ENCODE measurements around the gene EIF2A.
"Not testable (repeated sequence)": the region's sequence is repeated elsewhere in the genome, so short reads cannot be mapped to it uniquely, and the experiment has no call there.

EIF2A gene

GRCh38 chr3:150602426-150603152, 56.0 kb downstream of the EIF2A start:
- no peak for FAIRE-seq
- DNase-seq (ENCODE audit: insufficient read length, low spot score) = no peak
- TF ChIP-seq POLR2A (IDR thresholded peaks at IDR 0.05; ENCODE audit: low read depth, low read length) = no peak

- DNase-seq (ENCODE audit: insufficient read length, low spot score) = peak; percentile 91
- peak; percentile 97 for TF ChIP-seq POLR2A (IDR thresholded peaks at IDR 0.05; ENCODE audit: low read depth, low read length)
- peak; percentile 86 for FAIRE-seq
Observed at GRCh38 chr3:150603153-150603979, 56.8 kb downstream of the EIF2A start, which contains the start of gene SELENOT. Gene SELENOT, plus strand, starts transcription at chr3:150603321. Its CDS starts 42 bp downstream, at chr3:150603363.

DNA sequence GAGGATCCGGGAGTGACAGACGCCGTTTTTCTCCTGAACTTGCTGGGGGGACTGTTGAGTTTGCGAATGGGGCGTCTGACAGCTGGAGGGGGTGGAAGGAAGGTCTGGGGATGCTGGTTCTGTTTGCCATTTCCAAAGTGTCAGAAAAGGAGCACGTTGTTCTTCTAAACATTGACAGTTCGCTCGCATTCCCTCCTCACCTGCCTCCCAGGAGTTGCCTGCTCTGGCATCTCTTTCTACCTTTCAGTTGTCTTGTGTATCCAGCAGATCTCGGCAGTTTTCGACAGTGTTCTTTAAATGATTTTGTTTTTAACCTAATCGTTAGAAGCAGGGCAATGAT, 57.4 kb downstream of the EIF2A start:
- no peak for TF ChIP-seq POLR2A (IDR thresholded peaks at IDR 0.05; ENCODE audit: low read depth, low read length)
- peak; percentile 38 for FAIRE-seq
- DNase-seq (ENCODE audit: insufficient read length, low spot score) = no peak

- no peak for TF ChIP-seq POLR2A (IDR thresholded peaks at IDR 0.05; ENCODE audit: low read depth, low read length)
- no peak for DNase-seq (ENCODE audit: insufficient read length, low spot score)
- FAIRE-seq = no peak
Observed at GRCh38 chr3:150605998-150606641, 59.5 kb downstream of the EIF2A start.

- no peak for DNase-seq (ENCODE audit: insufficient read length, low spot score)
- no peak for FAIRE-seq
- no peak for TF ChIP-seq POLR2A (IDR thresholded peaks at IDR 0.05; ENCODE audit: low read depth, low read length)
Observed at GRCh38 chr3:150607267-150608065, 60.9 kb downstream of the EIF2A start.

GRCh38 chr3:150609988-150610387, 63.4 kb downstream of the EIF2A start:
- no peak for TF ChIP-seq POLR2A (IDR thresholded peaks at IDR 0.05; ENCODE audit: low read depth, low read length)
- DNase-seq (ENCODE audit: insufficient read length, low spot score) (no peak), FAIRE-seq (peak; percentile 43)

DNA sequence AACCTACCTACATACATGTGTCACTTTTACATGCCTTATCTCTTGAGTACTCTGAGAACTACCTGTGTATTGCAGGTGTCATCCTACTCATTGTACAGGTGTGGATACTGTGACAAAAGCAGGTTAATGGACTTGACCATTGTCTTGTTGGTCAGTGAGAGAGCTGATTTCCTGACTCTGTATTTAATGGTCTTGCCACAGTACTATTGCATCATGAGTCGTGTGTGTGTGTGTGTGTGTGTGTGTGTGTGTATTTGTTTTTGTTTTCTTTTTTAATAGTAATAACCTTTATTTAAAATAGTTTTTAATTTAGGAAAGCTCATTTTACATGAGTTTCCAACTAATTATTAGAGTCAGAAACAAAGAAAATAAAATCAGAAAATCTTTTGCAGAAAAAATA, 64.2 kb downstream of the EIF2A start:
- no peak for FAIRE-seq
- DNase-seq (ENCODE audit: insufficient read length, low spot score) = no peak

GRCh38 chr3:150611666-150612065, 65.1 kb downstream of the EIF2A start:
- no peak for FAIRE-seq
- DNase-seq (ENCODE audit: insufficient read length, low spot score) = no peak
- no peak for TF ChIP-seq POLR2A (IDR thresholded peaks at IDR 0.05; ENCODE audit: low read depth, low read length)

More for the DNA sequence above, 64.2 kb downstream of the EIF2A start:
- no peak for TF ChIP-seq POLR2A (IDR thresholded peaks at IDR 0.05; ENCODE audit: low read depth, low read length)

DNA sequence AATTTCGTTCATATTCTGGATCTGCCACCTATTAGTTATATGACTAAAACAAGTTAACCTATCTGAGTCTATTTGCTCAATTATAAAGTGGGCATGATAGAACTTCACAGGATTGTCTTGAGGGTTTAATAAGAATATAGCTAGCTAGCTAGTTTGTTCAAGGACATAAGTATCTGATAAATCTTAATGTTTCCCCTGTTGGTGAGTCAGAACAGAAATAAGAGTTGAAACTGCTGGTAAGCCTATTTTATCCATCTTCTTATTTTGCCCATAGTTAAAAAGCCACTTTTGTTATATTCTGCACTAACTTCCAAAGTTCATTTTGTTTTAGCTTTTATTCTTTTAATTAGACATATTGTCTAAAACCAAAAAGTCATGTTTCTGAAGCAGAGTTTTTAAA, 65.9 kb downstream of the EIF2A start:
- no peak for DNase-seq (ENCODE audit: insufficient read length, low spot score)
- no peak for TF ChIP-seq POLR2A (IDR thresholded peaks at IDR 0.05; ENCODE audit: low read depth, low read length)
- peak; percentile 67 for FAIRE-seq

- no peak for TF ChIP-seq POLR2A (IDR thresholded peaks at IDR 0.05; ENCODE audit: low read depth, low read length)
- no peak for DNase-seq (ENCODE audit: insufficient read length, low spot score)
- no peak for FAIRE-seq
Observed at GRCh38 chr3:150613034-150613433, 66.4 kb downstream of the EIF2A start.

GRCh38 chr3:150613709-150614480, 67.3 kb downstream of the EIF2A start:
- FAIRE-seq (peak; percentile 15), DNase-seq (ENCODE audit: insufficient read length, low spot score) (no peak)
- no peak for TF ChIP-seq POLR2A (IDR thresholded peaks at IDR 0.05; ENCODE audit: low read depth, low read length)

GRCh38 chr3:150620002-150620689, 73.6 kb downstream of the EIF2A start:
- FAIRE-seq (peak; percentile 36), DNase-seq (ENCODE audit: insufficient read length, low spot score) (no peak)
- no peak for TF ChIP-seq POLR2A (IDR thresholded peaks at IDR 0.05; ENCODE audit: low read depth, low read length)

DNA sequence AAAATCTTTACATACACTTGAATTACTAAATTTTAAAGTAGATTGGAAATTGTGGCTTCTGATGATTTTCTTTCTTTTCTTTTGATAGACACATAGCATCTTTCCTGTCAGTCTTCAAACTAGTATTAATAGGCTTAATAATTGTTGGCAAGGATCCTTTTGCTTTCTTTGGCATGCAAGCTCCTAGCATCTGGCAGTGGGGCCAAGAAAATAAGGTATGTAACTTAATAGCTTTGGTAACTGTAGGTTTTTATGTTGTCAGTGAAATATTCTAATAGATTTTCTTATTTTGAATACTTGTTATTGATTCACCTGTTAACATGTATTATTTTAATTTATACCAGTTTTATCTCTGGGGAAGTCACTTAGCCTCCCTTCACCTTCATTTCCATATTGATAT, 76.4 kb downstream of the EIF2A start:
- not testable (repeated sequence) for DNase-seq (ENCODE audit: insufficient read length, low spot score)
- FAIRE-seq = peak; percentile 20
